Measurements from ENCODE around the gene CRB2.

DNA sequence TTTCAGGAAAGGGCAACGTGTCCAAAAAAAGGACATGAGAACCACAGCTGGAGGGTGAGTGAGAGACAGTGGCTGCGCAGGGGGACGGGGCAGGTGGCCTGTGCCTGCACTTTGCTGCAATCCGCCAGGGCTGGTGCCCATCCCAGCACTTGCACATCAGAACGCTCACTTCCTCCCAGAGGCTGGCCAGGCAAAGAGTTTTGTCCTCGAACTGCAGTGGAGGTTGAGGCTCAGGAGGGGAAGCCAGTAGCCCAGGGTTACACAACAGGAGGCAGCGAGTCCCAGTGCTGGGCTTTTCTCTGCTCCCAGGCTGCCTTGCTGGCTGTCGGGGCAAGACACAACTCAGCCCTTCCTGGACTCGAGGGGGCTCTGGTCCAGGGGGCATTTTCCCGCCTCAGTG, 33.1 kb downstream of the CRB2 start:
- TF ChIP-seq YY1 (IDR thresholded peaks at IDR 0.05; ENCODE audit: low read depth) (no peak), NFIC (IDR thresholded peaks at IDR 0.05) (no peak), RAD21 (IDR thresholded peaks at IDR 0.05; ENCODE audit: low read depth) (no peak), TAF1 (IDR thresholded peaks at IDR 0.05; ENCODE audit: low read depth) (no peak), FOXM1 (IDR thresholded peaks at IDR 0.05; ENCODE audit: borderline replicate concordance, low read depth) (no peak)
- TF ChIP-seq, protein P1, sequence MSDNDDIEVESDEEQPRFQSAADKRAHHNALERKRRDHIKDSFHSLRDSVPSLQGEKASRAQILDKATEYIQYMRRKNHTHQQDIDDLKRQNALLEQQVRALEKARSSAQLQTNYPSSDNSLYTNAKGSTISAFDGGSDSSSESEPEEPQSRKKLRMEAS (IDR thresholded peaks at IDR 0.05), result no peak
- TF ChIP-seq, protein P2, sequence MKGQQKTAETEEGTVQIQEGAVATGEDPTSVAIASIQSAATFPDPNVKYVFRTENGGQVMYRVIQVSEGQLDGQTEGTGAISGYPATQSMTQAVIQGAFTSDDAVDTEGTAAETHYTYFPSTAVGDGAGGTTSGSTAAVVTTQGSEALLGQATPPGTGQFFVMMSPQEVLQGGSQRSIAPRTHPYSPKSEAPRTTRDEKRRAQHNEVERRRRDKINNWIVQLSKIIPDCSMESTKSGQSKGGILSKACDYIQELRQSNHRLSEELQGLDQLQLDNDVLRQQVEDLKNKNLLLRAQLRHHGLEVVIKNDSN (IDR thresholded peaks at IDR 0.05), result no peak
- TF ChIP-seq, protein P3, sequence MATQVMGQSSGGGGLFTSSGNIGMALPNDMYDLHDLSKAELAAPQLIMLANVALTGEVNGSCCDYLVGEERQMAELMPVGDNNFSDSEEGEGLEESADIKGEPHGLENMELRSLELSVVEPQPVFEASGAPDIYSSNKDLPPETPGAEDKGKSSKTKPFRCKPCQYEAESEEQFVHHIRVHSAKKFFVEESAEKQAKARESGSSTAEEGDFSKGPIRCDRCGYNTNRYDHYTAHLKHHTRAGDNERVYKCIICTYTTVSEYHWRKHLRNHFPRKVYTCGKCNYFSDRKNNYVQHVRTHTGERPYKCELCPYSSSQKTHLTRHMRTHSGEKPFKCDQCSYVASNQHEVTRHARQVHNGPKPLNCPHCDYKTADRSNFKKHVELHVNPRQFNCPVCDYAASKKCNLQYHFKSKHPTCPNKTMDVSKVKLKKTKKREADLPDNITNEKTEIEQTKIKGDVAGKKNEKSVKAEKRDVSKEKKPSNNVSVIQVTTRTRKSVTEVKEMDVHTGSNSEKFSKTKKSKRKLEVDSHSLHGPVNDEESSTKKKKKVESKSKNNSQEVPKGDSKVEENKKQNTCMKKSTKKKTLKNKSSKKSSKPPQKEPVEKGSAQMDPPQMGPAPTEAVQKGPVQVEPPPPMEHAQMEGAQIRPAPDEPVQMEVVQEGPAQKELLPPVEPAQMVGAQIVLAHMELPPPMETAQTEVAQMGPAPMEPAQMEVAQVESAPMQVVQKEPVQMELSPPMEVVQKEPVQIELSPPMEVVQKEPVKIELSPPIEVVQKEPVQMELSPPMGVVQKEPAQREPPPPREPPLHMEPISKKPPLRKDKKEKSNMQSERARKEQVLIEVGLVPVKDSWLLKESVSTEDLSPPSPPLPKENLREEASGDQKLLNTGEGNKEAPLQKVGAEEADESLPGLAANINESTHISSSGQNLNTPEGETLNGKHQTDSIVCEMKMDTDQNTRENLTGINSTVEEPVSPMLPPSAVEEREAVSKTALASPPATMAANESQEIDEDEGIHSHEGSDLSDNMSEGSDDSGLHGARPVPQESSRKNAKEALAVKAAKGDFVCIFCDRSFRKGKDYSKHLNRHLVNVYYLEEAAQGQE (IDR thresholded peaks at IDR 0.05; ENCODE audit: low read depth), result no peak
